DMS114 treated with DMSO at 0.1 percent for 48 hours (cell line): Measurements from ENCODE around the gene TBC1D22A.
"Not testable (repeated sequence)": the region's sequence is repeated elsewhere in the genome, so short reads cannot be mapped to it uniquely, and the experiment has no call there.

Experiments used
- DNase-seq: peaks from one replicate; lab custom pipeline; 2025; ENCODE audit not compliant: unreplicated experiment; lab: John Stamatoyannopoulos, UW

Gene TBC1D22A

DNA sequence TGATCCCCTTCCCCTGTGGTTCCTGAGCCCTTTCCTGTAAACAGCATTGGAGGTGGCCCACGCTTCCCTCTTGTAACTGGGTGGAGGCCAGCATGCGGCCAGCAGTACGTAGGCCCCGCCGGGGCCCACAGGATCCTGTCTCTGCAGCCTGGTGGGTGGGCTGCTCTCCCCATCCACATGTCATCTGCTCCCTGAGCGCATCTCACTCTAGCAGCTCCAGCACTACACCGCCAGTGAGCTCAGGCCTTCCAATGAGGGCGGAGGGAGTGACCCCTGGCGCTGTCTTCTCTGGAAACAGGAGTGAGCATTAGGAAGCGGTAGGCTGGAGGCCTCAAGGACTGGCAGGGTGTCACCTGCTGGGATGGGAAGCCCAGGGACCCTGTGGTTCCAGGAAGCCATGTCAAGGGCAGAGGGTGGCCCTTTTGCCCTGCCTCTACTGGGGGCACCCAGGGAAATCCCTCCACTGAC lies 363.9 kb downstream of the TBC1D22A start:
- DNase-seq: no peak

DNA sequence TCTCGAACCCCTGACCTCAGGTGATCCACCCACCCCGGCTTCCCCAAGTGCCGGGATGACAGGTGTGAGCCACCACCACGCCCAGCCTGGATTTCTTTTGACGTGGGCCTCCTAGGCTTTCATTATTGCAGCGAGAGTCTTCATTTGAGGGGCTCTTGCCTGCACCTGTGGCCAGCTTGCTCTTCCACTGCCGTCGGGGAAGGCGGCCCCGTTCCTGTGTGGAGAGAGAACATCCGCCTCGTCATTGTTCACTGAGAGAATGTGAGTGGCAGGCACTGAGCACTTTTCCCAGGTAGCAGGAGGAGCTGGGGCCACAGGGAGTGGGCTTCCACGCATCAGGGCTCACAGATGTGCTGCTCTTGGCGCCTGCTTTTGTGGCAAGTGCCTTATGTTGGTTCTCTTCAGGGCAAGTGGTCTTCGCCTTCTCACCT lies 365.0 kb downstream of the TBC1D22A start:
- DNase-seq: no peak

DNA sequence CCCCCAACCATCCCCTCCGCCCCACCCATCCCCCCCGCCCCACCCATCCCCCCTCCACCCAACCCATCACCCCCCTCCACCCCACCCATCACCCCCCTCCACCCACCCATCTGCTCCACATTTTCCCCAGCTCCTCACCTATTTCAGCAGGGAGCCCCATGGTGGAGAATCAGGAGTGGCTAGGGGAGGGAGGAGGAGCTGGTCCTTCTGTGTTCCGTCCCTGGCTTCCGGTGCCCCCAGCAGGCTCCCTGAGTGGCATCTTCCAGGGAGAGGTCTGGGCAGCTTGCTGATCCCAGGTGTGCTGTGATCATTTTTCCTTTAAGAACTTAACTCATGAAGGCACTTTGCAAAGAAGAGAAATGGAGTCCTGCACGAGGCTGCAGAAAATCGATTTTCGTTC lies 365.8 kb downstream of the TBC1D22A start:
- no peak for DNase-seq

DNA sequence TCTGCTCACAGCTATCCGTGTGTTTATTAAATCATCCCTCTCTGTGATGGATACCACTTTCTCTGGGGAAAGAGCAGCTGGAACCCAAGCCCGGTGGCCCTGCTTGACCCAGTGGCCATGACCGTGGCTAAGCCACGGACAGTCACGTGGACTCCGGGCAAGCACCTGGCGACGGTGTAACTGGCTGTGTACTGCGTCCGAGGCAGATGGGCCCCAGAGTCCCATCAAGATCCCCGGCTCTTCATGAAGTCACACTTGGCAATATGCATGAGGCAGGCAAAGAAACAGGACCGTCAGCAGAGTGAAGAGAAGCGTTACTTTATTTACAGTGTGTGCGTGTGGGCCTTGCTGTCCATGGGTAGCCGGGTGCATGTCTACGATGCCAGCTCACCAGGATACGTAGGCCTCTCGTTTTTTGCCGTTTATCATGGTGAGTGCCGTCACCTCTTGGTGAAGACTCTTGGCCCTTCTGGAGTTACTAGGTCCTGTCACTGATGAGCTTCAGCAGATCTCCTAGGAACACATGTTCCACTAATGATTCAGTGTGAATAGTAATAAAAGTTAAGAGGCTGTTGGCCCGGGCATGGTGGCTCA lies 366.3 kb downstream of the TBC1D22A start:
- no peak for DNase-seq

DNA sequence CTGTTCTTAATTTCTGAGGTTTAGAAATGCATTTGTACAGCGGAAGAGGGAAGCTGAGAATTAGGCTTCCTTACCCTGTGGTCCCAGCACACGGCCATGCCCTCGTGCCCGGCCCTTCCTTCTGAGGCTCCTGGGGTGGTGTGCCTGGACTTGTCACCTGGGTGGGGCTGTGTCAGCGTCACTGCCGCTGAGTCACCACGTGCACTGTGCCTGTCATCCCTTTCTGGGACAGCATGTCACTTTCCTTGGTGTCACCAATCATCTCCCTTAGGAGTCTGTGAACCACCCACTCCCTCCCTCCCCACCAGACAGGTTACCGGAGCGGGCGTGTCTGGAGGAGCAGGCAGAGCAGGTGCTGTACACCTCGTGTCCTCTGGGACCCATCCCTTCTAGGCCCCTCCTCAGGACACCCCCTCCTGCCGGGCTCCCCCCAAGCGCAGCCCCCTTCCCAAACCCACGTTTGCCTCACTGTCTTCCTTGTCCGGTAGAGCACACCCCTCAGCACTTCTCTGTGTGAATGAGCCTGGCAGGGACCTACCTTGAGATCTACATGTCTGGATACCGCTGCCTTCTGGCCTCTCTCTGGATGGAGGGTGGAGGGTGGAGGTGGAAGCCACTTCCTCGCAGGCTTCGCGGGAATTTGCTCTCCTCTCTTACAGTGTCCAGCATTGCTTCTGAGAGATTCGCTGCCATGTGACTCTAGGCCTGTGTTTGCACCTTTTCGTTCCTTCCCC lies 367.6 kb downstream of the TBC1D22A start:
- DNase-seq: no peak

DNA sequence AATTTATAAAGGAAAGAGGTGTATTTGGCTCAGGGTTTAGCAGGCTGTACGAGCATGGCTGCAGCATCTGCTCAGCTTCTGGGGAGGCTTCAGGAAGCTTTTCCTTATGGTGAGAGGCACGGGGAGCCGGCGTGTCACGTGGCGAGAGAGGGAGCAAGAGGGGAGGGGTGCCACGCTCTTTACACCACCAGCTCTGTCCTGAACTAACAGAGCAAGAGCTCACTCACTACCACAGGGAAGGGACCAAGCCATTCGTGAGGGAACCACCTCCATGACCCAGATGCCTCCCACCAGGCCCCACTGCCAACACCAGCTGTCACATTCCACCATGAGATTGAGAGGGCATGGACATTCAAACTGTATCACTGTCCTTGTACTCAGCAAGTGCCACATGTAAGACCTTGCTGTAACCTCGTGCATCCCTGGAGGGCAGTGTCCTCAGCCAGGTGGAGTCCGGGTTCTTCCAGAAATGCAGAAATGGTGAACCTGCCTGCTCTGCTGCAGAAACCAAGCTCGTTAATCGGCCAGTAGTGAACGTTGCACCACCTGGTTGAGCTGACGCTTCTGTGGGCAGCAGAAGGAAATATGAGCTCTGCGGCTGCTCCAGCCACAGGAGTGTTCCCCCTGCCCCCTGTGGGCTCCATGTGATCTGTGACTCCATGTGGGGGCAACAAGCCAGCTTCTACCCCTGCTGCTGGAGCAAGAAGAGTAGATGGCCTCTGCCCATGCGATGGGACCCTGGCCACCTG lies 368.6 kb downstream of the TBC1D22A start:
- DNase-seq: no peak

DNA sequence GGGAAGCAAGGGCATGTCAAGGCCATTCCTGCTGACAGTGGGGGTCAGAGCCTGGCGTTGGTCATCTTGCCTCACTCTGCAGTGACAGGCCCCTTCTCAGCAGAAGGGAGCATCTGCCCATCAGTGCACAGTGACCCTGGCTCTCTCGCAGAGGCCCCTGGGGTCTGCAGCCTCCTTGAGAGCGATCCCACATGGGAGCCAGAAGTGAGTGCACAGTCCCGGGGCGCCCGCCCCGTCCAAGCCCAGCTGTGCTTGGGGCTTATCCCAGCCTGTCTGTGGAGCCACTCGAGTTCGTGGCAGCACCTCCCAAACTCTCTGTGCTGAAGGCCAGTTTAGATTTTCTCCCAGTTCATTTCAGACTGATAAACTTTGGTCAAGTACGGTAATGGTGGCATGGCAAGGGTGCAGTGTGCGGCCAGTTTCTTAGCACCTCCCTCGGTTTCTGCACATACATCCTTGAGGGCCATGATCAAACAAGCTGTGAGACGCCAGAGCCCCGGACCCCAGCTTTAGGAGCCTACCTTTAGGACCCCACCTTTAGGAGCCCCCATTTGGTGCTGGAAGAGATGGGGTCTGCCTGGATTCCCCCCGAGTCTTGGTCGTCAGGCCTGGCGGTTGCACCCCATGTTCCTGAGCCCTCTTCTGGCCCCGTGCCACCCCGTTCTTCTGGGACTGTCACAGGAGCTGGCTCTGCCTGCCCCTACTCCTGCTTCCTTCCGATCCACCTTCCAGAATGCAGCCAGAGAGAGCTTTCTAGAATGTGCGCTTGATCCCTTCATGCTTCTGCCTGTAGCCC lies 369.4 kb downstream of the TBC1D22A start:
- no peak for DNase-seq

DNA sequence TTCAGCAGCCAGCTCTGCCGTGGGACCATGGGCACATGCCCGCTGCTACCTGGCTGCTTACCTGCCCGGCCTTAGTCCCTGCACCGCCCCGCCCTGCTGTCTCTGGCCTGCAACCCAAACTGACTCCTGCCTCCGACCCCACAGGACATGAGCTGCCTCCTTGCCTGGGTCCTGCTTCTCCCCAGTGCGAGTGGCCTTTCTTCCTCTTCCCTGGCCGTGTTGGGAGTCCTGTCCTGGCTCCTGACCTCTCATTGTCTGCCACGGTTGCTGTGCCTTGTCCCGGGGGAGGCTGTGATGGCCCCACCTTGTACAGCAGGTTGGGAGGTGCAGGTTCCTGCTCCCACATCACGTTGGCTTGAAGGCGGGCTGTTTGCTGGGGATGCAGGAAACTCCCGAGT lies 370.0 kb downstream of the TBC1D22A start:
- DNase-seq: no peak

DNA sequence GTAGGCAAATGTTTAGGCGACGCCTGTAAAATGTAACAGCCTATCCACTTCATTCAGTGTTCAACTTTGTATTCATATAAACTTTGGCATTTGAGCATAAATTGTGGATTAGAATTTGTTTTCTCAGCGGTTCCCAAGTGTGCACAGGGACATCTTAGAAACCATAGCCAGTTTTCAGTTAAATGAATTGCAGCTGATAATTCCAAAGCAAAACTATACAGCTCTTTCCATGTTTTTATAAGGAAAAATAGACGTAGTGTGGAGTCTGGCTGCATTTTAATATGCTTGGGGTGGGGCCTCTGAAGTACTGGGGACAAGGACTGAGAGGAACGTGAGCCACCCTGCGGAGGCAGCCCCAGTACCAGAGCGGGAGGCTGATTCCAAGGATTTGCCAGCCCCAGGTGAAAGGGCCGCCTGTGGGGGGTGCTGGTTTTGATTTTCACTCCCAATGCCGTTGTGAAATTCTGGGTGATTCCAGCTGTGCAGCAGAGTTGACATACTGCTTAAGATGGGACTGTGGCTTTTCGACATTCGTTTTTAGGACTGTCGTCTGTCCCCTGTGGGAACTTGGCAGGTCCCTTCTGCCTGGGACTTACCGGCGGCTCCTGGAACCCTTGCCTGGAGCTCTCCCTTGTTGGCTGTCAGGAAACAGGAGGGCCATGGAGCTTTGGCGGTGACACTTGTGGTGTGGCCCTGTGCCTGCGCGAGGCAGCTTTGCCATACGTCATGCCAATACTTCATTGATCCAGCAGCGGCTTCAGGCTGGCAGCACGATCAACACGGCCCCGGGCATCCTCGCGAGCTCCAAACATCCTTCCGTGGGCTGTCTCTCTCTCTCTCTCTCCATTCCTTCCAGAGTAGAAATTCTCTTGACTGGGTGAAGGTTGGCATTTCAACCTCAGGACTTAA lies 370.9 kb downstream of the TBC1D22A start:
- DNase-seq: no peak

DNA sequence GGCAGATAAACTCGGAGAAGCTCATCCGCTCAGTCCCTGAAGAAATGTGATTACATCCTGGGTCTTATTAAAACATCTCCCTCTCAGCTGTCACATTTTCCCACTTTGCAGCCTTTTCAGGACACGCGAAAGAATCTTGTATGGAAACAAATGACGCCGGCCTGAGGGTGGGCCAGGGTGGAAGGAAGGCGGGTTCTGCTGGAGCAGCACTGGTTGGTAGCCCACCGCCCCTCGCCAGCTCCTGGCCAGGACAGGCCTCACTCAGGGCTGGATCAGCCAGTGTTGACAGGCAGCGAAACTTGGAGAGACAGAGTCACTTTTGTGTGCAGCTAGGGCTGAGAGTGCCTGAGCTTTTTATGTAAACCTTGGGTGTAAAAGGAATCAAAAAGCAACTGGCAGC lies 371.8 kb downstream of the TBC1D22A start:
- DNase-seq: no peak

DNA sequence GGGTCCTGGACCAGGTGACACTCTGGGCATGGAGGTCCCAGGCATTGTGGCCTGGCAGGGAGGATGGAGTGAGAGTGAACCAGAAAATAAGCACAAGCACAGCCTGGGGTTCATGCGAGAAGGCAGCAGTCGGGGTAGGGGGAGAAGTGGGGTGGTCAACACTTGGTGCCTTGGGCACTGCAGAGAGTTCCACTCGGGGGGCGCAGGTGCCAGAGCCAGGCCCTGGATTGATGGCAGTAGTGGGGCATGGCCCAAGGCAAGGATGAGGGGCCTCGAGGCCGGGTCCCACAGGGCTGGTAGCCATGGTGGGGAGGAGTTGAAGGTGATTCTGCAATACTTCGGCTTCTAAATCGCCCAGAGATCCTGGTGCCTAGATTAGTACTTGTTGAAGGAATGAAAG lies 372.9 kb downstream of the TBC1D22A start:
- DNase-seq: no peak

DNA sequence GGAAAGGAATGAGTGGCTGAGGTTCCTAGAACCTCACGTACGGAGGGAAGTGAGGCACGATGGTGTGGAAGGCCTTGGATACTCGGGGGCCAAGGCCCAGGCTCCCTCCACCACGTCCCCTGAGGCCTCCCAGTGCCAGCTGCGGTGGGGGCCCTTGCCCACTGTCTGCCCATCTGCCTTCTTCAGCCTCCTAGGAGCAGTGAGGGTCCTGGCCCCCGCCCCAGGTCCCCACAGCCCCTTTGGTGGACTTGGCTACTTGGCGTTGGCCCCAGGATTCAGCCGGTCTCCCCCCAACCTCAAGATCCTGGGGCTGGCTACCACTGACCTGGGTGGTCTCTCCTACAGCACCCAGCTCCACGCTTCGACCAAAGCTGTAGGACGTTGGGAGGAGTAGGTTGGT lies 373.6 kb downstream of the TBC1D22A start:
- no peak for DNase-seq

DNA sequence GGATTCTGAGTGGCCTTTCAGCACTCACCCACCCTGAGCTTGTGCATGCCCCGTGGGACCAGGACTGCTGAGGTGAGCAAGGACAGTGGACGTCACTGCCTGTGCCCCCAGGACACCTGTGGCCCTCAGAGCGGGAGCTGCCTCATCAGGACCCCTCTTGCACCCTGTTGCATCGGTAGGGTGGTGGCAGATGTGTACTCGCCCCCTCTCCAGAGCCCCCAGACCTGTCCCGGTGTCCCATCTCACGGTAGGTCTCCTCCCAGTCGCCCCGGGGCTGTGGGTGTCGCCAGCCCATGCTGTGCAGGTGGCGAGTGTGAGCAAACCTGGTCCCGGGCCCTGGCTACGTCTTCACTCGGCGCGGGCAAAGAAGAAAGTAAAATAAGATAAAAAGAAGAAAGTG lies 374.2 kb downstream of the TBC1D22A start:
- no peak for DNase-seq

DNA sequence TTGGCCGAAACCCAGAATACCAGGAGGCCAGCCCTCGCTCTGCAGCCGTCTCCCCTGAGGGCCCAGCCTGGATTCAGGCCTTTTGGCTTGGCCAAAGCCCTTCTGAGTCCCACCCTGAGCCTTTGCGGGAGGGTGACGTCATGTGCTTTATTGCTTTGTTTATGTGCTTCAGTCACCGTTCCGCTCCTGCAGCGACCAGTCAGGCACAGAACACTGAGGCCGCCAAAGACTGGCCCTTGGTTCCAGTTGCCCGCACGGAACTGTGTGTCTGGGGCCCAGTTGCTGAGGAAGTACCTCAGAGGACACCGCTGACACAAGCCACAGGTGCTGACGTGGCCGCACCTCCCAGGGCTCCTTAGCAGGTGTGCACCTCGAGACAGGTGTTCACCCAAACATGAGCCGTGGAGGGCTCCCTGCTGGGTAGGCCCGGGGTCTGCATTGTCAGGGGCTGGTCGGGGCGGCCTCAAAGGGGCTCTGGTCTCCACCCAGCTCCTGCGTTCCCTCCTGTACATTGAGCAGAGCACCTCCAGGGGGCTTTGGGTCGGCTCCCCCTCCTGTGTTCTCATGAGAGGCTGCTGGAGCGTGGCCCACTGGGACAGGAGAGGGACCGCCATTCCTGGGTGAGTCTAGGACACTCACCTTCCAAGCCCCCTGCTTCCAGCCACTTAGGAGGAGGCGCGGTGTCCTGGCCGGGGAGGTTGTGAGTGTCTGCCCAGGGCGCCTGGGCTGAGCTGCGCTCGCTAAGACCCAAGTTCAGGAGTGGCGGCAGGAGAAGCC lies 376.8 kb downstream of the TBC1D22A start:
- DNase-seq: no peak

DNA sequence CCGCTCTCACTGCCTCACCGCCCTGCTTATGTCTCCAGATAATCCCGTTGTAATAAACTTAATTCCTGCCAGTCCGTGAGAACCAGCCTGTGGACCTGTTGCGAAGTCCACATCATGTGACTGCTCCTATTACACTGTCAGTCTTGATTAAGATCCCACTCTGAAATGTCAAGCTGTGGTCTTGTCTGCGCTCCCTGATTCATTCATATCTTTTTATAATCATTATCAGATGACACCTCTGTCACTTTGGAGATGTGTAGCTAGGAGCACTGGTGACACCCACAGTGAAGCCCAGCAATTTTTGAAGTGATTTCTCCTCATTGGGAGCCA lies 377.3 kb downstream of the TBC1D22A start:
- DNase-seq: no peak

DNA sequence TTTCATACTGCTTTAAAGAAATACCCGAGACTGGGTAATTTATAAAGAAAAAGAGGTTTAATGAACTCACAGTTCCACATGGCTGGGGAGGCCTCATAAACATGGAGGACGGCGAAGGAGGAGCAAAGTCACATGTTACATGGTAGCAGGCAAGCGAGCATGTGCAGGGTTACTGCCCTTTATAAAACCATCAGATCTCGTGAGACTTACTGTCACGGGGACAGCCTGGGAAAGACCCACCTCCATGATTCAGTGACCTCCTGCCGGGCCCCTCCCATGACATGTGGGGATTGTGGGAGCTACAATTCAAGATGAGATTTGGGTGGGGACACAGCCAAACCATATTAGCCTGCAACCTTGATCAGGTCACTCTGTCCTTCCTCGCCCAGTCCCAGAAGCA lies 378.5 kb downstream of the TBC1D22A start:
- not testable (repeated sequence) for DNase-seq

DNA sequence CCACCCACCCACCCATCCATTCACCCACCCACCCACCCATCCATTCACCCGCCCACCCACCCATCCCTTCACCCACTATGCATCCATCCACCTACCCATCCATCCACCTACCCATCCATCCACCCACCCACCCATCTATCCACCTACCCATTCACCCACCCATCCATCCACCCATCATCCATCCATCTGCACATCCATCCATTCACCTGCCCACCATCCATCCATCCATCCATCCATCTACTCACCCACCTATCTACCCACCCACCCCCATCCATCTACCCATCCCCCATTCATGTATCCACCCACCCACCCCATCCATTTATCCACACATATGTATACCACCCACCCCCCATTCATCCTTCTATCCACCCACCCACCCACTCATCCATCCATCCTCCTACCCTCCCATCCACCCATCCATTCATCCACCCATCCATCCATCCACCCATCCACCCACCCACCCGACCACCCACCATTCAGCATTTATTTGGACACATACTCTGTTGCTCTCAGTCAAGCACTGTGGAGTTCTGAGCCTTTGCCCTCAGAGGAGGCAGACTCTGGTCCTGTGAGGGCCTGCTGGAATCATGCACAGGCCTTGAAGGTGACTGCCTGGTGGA lies 380.1 kb downstream of the TBC1D22A start:
- no peak for DNase-seq

DNA sequence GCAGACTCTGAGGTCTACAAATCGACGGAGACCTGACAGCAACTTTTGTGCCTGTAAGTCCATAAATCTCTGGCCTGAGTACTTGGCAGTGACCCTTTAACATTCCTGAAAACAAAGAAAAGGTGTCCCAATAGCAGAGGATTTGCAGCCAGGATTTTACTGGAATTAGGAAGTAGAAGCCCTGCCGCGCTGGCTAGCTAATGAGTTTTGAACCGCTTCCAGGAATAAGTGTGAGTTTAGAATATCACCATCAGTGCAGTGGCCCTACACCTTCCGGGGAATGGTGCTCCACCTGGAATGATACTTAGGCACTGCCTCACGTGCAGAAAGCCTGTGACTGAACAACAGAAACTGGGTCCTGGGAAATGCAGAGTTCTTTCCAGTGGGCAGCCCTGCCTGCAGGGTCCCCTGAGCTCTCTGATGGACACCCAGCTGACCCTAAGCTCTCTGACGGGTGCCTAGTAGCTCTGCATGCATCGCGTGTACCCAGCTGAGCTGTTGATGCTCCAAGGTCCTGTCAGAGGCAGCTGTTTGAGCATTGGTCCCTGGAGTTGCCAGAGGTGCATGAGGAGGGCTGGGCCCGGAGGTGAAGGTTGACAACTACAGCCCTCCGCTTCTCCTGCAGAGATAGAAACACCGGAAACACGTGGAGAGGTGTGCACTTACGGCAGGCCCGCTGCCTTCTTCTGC lies 380.9 kb downstream of the TBC1D22A start:
- DNase-seq: no peak
